ENCODE results near the gene TGDS.

DNA sequence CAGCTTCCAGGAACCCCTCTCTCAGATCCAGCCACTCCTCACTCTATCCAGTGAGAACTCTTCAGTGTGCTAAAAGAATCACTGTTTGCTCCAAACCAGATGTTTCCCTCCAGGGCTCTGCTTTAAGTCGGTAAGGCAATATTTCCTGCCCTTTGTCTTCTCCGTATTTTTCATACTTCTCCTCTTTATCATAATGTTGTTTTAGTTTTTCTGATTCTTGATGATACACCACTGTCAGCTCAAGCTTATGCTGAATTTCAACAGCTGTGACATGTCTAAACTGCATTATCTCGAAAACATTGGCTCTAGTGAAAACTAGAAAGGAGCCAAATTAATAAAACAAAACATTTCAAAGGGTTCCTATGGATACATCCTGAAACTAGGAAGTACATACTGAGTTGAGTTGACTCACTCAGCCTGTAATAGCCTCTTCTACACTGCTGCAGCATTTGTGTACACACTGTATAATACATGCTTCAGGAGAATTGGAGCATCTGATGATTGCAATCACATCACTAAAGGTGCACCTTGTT lies 45.5 kb upstream of the TGDS start:
- TF ChIP-seq, protein P1, sequence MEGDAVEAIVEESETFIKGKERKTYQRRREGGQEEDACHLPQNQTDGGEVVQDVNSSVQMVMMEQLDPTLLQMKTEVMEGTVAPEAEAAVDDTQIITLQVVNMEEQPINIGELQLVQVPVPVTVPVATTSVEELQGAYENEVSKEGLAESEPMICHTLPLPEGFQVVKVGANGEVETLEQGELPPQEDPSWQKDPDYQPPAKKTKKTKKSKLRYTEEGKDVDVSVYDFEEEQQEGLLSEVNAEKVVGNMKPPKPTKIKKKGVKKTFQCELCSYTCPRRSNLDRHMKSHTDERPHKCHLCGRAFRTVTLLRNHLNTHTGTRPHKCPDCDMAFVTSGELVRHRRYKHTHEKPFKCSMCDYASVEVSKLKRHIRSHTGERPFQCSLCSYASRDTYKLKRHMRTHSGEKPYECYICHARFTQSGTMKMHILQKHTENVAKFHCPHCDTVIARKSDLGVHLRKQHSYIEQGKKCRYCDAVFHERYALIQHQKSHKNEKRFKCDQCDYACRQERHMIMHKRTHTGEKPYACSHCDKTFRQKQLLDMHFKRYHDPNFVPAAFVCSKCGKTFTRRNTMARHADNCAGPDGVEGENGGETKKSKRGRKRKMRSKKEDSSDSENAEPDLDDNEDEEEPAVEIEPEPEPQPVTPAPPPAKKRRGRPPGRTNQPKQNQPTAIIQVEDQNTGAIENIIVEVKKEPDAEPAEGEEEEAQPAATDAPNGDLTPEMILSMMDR (IDR thresholded peaks at IDR 0.05) = no peak
- TF ChIP-seq POLR2A (IDR thresholded peaks at IDR 0.05) (no peak), POLR2AphosphoS5 (IDR thresholded peaks at IDR 0.05) (no peak)
